Epithelial cell of prostate (primary cell): Measurements from ENCODE around the gene IZUMO3.
A peak's percentile ranks its signal among the peaks of the same experiment; 100 is the strongest.
"Not testable (repeated sequence)": the region's sequence is repeated elsewhere in the genome, so short reads cannot be mapped to it uniquely, and the experiment has no call there.

Source experiments
- DNase-seq: peaks from one replicate; pipeline ENCODE4 v3.0.0-alpha.2; 2011; ENCODE audit warnings: low read depth, low spot score
- H3K27ac ChIP-seq: fragments of 450-650 bp; 2 replicates; pipeline ENCODE4 v1.5.1; 2017; ENCODE audit warnings: mild to moderate bottlenecking

Gene IZUMO3

GRCh38 chr9:24545847-24546522 is at the start of gene IZUMO3:
IZUMO3 (minus strand) TSS chr9:24545897; CDS start chr9:24545649, 248 bp downstream.
- H3K27ac ChIP-seq = no peak within 1 kb of the TSS
- no peak for DNase-seq

DNA sequence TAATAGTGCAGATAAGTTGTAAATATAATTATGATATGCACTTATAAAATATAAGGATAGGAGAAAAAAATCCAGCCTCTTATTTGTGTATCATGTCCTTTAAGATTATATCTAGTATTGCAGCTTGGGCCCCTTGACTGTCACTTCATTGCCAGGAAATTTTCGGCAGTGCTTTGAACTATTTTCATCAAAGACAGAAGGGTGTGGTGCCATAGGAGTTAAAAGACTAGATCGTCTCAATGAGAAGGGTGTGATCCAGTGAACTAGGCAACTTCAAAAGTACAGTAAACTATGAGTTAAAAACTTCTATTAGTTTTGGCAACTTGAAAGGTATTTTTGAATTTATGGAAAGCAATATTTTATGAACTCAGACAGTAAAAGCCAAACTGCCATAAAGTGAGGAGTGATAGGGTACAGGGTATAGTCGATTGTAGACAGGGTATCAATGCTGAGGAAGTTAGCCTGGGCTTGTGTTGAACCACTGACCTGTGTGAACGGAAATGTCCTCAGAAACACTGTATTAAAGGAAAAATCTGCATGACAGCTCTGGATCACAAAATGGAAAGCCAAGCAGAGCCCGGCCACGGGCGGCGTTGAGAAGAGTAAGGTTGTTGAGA is 48.6 kb upstream of the IZUMO3 start:
- no peak for DNase-seq

GRCh38 chr9:24590432-24590831 is 44.7 kb upstream of the IZUMO3 start:
- peak overlapping the region; percentile 56 for H3K27ac ChIP-seq
- DNase-seq = peak; percentile 26

More for the DNA sequence above, 48.6 kb upstream of the IZUMO3 start:
- H3K27ac ChIP-seq = no peak overlapping the region

DNA sequence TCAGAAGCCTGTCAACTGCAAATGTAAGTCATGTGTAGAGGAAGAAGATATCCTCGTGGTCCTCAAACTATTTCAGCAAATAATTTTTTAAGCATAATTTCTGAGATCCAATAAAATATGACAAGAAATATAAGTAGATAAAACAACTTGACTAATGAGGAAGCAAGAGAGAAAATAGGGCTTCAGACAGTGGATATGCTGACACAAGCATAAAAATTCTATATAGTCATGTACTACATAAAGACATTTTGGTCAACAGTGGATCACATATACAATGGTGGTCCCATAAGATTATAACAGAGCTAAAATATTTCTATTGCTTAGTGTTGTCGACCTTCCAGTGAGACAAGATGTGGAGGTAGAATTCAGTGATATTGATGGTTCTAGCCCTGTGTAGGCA is 42.2 kb upstream of the IZUMO3 start:
- no peak overlapping the region for H3K27ac ChIP-seq
- DNase-seq = no peak

- peak overlapping the region; percentile 37 for H3K27ac ChIP-seq
- no peak for DNase-seq
Observed at GRCh38 chr9:24582146-24583126, 36.7 kb upstream of the IZUMO3 start.

- not testable (repeated sequence) for H3K27ac ChIP-seq, DNase-seq
Observed at GRCh38 chr9:24580005-24580404, 34.3 kb upstream of the IZUMO3 start.

DNA sequence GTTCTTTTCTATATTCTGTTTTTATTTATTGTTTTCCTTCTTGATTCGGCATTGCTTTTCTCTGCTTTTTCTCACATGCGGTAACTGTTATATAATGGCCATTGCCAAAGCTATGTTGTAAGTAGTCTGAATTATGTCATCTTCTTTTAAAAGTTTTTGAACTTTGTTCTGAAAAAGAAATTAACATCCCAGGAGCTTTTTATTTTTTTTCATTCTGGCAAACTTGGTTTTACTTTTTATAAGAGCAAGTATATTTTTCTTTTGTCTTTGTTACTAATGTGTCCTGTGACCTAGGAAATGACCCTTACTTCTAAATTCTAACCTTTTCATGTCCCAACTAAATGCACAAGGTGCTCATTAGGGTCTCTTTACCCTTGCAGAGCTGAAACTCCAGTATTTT is 26.7 kb upstream of the IZUMO3 start:
- H3K27ac ChIP-seq = no peak overlapping the region
- DNase-seq = no peak

DNA sequence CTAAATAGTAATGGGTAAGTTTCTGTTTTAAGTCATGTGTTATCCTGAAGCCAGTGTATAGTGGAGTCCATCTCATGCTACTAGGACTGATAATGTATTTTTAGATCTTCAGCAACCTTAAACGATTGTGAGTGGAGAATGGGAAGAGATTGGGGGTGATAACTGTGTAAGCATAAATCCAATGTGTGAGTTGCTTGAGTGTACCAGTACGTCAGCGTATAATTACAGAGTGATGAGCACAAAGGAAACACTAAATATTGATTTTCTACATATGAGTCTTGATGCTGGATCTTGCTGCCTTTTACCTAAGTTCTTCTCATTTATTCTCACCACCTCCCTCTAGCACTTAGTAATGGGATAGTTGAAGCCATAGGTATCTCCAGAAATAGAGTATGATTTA is 16.3 kb upstream of the IZUMO3 start:
- H3K27ac ChIP-seq = no peak overlapping the region
- no peak for DNase-seq

- DNase-seq = no peak
- H3K27ac ChIP-seq = no peak overlapping the region
Observed at GRCh38 chr9:24553183-24553552, 7.5 kb upstream of the IZUMO3 start.

GRCh38 chr9:24552526-24553182 is 7.0 kb upstream of the IZUMO3 start:
- no peak overlapping the region for H3K27ac ChIP-seq
- no peak for DNase-seq

DNA sequence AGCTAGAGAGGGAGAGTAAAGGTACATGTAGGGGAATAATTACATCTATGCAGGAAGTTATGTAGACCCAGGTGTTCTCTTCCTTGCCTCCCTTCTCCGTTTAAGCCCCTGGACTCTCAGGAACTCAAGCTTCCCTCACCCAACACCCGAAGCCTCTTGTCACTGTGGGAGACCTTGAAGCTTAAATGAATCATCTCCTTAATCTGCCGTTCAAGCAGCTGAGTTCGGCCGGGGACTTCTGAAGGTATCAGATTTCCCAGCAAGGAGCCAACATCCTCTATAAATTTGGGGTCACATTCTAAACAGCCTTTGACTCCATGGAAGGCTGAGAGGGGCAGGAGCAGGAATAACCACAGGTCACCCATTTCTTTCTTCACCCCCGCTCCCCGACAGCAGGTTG is 412 bp downstream of the IZUMO3 start:
- no peak overlapping the region for H3K27ac ChIP-seq
- no peak for DNase-seq

DNA sequence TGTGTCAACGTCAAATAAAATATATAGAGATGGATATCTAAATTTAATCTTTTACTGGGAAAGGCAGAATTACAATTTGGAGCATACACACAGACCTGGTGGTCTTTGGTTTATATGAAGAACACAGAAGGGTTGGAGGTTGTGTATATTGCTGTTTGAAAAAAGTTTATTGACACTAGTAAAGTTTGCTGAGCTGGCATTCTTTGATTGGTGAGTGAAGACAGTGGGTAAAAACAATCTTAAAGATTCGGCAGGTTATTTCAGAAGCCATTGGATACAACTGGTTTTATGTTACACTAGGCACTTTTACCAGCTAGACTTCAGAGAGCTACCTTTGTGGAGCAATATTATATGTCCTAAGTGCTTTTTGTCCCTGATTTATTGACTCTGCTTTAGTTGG is 27.2 kb downstream of the IZUMO3 start:
- H3K27ac ChIP-seq = no peak overlapping the region

GRCh38 chr9:24516463-24516862 is 29.2 kb downstream of the IZUMO3 start:
- H3K27ac ChIP-seq = no peak overlapping the region
- no peak for DNase-seq

More for the DNA sequence above, 27.2 kb downstream of the IZUMO3 start:
- DNase-seq = no peak

GRCh38 chr9:24509850-24510249 is 35.8 kb downstream of the IZUMO3 start:
- DNase-seq = no peak
- no peak overlapping the region for H3K27ac ChIP-seq

DNA sequence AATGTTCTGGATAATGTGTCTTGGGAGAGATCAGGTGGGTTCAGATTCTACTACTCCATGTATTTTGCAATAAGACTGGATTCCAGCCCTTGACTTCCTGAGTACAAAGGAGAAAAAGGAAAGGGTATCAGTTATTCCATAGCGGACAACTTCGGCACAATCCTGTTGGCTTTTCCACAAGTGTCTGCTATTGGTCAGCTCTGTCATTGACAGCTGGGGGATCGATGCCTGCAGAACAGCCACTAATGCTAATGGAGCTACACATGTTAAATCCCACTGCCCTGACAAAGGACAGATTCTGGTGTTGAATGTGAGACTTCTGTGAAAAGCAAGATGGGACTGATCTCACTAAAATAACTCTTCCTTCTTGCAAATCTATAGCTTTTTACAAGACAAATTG is 41.2 kb downstream of the IZUMO3 start:
- no peak for DNase-seq
- no peak overlapping the region for H3K27ac ChIP-seq

DNA sequence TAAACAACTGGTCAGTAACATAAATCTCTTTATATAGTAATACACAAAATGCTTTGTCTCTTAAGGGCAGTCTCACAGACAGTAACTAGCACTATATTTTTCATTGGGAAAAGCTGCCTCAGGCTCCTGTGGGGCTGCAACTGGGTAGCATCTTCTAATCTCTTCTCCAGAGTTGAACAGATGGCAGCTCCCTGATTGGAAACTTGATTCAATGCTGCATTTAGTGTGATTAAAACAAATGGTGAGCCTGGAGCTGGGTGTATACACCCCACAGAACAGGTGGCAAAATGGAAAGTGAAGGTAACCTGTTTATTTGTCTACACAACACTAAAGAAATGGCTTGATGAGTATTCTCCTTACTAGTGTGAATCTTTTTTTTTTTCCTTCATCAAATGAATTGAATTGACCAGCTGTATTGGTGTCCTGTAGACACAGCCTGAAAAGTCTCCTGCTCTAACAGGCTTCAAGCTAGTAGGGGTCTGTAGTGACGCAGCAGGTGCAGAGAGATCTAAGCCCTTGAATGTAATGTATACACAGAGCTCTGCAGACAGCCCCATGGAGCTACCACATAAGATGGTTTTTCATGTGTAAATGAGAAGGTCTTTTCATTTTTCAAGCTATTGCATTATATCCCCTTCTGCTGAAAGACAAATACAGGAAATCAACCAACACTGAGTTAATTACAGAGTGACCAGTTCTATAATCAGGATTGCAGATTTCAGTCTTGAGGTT is 43.3 kb downstream of the IZUMO3 start:
- no peak overlapping the region for H3K27ac ChIP-seq
- no peak for DNase-seq

- DNase-seq = no peak
- H3K27ac ChIP-seq = no peak overlapping the region
Observed at GRCh38 chr9:24500761-24501160, 44.9 kb downstream of the IZUMO3 start.

DNA sequence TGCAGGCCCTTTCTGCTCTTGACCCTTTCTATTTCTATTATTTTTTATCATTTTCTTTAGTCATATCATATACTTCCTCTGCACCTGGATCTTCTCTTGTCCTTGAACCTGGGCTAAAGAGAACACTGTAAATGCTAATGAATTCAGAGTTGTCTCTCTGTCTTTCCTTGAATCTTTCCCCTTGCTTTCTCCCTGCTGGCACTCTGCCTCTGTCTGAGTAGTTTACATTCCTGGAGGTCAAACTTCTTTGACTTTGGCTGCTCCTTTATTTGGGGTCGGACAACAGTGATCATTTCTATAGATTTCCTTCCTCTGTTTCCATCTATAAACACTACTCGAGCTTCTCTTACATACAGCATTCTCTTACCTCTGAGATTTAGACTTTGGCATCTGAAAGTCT is 47.1 kb downstream of the IZUMO3 start:
- H3K27ac ChIP-seq = no peak overlapping the region
- DNase-seq = no peak

GRCh38 chr9:24497671-24498070 is 48.0 kb downstream of the IZUMO3 start:
- no peak overlapping the region for H3K27ac ChIP-seq
- DNase-seq = no peak
